Hippocampal formation (tissue), 2 donors: ENCODE results near the gene OR13C2.
"Not testable (repeated sequence)": the region's sequence is repeated elsewhere in the genome, so short reads cannot be mapped to it uniquely, and the experiment has no call there.

Experiments
- DNase-seq, 2 donors: peaks; one replicate each; lab custom pipeline; 2025; lab: John Stamatoyannopoulos, UW

The OR13C2 gene

GRCh38 chr9:104605527-104605926 lies at the start of gene OR13C2:
OR13C2 (minus strand) TSS chr9:104605627; CDS start chr9:104605627, 0 bp downstream.
- DNase-seq: not testable (repeated sequence)

DNA sequence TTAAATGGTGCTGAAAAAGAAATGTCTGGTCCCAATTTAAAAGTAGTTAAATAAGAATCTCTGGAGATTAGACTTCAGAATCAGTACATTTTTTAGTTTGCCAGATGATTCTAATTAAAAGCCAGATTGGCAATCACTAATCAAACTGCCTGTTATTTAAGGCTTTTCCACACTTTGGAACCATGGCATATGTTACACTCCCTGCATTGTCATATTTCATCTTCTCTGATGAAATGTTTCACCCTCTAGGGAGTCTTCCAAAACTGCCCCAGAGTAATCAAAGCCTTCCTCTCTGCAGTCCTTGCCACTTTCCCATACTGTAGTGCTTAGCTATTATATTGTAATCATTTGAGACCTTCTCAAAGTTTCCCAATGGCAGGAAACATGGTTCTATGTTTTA lies 30.0 kb upstream of the OR13C2 start:
- DNase-seq: no peak

DNA sequence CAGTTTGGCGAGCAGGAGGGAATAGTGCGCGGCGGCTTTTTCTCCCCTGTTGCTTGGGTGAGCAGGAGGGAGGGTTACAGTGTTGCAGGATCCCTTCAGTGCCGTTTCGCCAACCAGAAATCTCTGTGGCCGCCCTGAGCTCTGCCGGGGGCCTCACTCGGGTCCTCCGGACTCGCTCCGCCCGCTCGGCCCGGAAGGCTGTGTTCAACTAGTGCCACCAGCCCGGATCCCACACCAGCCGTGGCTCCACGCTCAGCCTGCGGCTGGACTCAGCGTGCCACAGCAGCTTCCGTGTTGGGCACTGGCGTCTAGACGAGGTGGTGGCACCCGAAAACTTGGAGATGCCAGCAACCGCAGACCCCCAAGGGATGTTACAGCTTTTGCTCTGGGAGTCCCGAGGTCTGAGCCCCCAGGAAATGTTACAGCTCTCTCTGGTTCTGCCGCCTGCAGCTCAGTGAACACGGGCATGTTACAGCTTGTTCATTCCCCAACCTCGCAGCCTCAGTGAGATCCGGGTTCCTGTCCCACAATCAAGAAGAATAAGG lies 28.6 kb upstream of the OR13C2 start:
- no peak for DNase-seq

- not testable (repeated sequence) for DNase-seq
Observed at GRCh38 chr9:104625964-104626363, 20.5 kb upstream of the OR13C2 start.

- DNase-seq: no peak
Observed at GRCh38 chr9:104618104-104618503, 12.7 kb upstream of the OR13C2 start, which contains the start of gene OR13C9. OR13C9 (minus strand) TSS chr9:104618204; CDS start chr9:104618204, 0 bp downstream.

DNA sequence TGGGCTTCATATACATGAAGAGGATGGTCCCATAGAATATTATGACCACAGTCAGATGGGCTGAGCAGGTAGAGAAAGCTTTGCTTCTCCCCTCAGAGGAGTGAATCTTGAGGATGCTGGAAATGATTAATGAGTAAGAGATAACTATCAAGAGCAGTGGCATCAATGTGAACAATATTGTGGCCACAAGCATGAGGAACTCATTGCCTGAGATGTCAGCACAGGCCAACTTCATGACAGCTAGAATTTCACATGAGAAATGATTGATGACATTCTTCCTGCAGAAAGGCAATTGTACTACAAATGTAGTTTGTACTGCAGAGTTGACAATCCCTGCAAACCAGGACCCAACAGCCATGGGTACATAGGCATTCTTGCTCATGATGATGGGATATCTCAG lies 12.0 kb upstream of the OR13C2 start:
- no peak for DNase-seq

DNA sequence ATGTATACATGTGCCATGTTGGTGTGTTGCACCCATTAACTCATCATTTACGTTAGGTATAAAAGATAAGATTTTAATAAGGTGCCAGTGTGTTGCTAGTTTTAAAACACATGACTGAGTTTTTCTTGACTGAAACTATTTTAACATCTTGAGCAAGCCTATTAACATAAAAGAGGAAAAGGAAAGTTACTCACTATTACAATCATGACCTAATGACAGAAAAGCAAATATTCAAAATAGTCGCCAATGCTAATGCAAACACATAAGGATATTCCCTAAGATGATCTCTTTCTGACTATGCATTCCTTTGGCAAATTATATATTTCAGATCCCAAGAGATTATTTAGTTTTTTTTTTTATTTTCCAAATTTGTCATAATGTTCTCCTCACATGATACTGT lies 5.8 kb upstream of the OR13C2 start:
- DNase-seq: no peak

GRCh38 chr9:104608336-104608735 lies 2.9 kb upstream of the OR13C2 start:
- no peak for DNase-seq

DNA sequence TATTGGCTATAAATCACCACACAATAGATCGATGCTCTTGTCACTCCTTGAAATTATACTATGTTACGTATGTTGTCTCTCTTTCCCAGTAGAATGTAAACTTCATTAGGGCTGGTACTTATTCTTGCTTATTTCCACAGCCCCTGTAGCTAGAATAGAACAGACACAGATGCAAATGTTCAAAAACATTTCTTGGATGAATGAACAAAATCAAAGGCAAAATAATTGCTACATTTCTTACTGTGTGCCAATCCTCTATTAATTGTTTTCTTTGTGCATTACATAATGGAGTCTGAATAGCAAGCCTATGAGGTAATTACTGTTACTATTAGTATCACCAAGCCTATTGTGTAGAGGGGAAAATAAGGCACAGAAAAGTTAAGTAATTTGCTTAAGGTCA lies 725 bp upstream of the OR13C2 start:
- no peak for DNase-seq

DNA sequence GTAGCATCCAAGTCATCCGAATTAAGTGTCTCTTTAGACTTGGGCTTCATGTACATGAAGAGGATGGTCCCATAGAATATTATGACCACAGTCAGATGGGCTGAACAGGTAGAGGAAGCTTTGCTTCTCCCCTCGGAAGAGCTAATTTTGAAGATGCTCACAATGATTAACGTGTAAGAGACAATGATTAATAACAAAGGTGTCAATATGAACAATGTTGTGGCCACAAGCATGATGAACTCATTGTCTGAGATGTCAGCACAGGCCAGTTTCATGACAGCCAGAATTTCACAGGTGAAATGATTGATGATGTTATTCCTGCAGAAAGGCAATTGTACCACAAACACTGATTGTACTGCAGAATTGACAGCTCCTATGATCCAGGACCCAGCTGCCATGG lies 626 bp downstream of the OR13C2 start:
- no peak for DNase-seq

DNA sequence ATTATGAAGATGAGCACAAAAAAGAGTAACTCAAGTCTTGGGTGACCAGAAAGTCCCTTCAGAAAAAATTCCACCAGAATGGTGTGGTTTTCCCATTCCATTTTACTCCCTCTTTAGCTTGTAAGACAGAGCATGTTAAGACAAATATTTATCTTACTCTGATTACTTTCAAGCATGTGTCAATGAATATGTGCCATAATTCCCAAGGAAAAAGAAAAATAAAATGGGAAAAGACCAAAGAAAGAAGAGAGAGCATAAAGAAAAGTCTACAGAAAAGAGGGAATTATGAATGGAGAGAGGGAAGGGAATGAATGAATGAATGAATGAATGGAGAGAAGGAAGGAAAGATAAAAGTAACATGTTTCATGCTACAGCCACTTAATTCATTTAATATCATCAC lies 6.1 kb downstream of the OR13C2 start, which contains the start of gene OR13C5:
OR13C5 (minus strand) TSS at position 101 of the 400 bp plus-strand sequence; CDS start at position 101, 0 bp downstream.
- DNase-seq: not testable (repeated sequence)

DNA sequence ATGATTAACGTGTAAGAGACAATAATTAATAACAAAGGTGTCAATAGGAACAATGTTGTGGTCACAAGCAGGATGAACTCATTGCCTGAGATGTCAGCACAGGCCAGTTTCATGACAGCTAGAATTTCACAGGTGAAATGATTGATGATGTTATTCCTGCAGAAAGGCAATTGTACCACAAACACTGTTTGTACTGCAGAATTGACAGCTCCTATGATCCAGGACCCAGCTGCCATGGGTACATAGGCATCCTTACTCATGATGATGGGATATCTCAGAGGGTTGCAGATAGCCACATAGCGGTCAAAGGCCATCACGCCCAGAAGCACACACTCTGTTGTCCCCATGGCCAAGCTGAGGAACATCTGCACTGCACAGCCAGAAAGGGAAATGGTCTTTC lies 6.7 kb downstream of the OR13C2 start:
- not testable (repeated sequence) for DNase-seq

GRCh38 chr9:104589626-104590025 lies 15.8 kb downstream of the OR13C2 start:
- no peak for DNase-seq

- no peak for DNase-seq
Observed at GRCh38 chr9:104586496-104587180, 18.8 kb downstream of the OR13C2 start.

DNA sequence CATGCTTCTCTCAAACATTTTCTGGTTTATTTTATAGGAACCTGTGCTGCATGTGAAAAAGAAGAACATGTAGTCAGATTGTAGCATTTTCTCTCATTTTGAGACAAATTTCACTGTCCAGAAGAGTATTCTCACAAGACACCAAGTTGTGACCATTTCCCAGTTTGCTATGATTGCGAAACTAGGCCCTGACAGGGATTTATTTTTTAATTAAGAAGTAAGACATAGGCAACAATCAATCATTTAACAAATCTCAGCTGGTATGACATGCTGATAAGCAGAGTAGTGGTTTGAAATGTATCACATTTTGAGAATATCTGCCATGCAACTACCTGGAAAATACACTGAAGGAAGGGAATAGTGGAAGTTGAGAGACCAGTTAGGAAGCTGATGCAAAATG lies 24.9 kb downstream of the OR13C2 start:
- DNase-seq: no peak

- DNase-seq: no peak
Observed at GRCh38 chr9:104577263-104577662, 28.2 kb downstream of the OR13C2 start.

- no peak for DNase-seq
Observed at GRCh38 chr9:104575456-104575855, 30.0 kb downstream of the OR13C2 start.

- DNase-seq: no peak
Observed at GRCh38 chr9:104572612-104573011, 32.8 kb downstream of the OR13C2 start.

DNA sequence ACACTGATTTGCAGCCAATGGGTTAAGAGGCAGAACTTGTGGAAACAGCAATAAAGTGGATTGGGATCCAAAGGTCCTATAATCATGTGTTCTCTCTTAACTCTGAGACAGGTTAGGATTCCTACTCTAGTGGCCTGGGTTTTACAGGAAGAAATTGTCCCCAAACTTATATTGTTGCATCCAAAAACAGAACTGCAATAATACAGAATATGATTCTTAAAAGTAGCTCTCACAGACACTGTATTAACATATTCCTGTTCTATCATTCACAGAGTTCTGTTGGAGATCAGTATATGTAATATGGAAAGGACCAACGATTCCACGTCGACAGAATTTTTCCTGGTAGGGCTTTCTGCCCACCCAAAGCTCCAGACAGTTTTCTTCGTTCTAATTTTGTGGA lies 36.6 kb downstream of the OR13C2 start, which contains the start of gene OR13C8:
OR13C8 (plus strand) TSS at position 301 of the 400 bp plus-strand sequence; CDS start at position 301, 0 bp downstream.
- DNase-seq: no peak

GRCh38 chr9:104564358-104564757 lies 41.1 kb downstream of the OR13C2 start:
- no peak for DNase-seq

GRCh38 chr9:104556830-104557634 lies 48.4 kb downstream of the OR13C2 start:
- no peak for DNase-seq

GRCh38 chr9:104555521-104555920 lies 49.9 kb downstream of the OR13C2 start:
- no peak for DNase-seq
